GM19193 (cell line): ENCODE data around the gene OLIG3.

Experiments used
- POLR2A ChIP-seq: IDR thresholded peaks from 4 replicates; pipeline ENCODE4 v1.6.1; 2011; ENCODE audit not compliant: insufficient read depth, insufficient read length; ENCODE audit errors: extremely low read depth

The OLIG3 gene

DNA sequence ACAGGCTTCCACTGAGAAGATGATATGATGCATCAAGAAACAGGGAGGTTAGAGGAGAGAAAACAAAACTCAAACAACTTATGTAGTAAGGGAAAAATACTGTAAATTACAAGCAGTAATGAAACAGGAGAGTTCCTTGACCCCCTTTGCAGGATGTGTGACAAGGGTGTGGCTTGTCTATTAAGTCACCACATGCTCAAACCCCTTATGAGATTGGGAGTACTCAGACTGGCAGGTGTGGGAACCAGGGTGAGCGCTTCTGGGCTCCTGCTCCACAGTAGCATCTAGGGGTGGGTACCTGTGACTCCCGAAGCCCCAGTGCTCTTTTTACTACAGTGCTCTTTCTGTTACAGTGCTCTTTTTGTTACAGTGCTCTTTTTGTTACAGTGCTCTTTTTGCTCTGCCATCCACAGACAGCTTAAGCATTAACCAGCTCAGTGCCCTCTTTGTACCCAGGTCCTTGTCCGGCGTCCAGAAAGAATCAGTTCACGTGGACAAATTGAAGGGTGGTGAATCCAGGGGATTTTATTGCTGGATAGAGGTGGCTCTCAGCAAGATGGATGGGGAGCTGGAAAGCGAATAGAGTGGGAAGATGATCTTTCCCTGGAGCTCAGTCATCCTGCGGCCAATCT, 28.7 kb downstream of the OLIG3 start:
- TF ChIP-seq POLR2A, result no peak

DNA sequence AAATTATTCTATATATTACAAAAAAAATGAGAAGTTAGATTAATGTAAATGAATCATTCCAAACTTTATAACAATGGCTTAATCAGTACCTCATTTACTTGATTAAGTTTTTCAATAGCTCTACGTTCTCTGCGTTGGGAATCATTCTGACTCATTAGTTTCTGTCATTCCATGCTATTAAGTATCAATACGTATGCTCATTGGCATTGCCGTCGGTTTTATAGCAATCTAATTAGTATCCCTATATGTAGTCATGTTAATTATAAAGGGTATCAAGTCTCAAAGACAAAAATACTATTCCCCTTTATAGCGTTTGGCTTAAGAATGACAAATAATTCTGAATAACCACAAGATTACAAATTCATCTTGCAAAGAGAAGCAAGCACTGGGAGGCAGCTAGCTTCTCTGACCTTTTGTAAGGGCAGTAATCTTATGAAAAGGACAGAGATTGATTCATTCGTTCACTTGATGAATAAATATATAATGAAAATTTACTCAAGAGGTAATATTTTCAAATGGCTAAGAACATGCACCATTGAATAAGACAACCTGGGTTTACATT, 41.8 kb downstream of the OLIG3 start:
- no peak for TF ChIP-seq POLR2A

GRCh38 chr6:137443901-137444300, 50.3 kb downstream of the OLIG3 start:
- TF ChIP-seq POLR2A, result no peak
